Erythroblast (primary cell): Measurements from ENCODE around the gene SERPINH1.

Experiments used
- GATA1 ChIP-seq: IDR thresholded peaks from 2 replicates; pipeline ENCODE4 v1.6.1; 2011; ENCODE audit warnings: low read depth, mild to moderate bottlenecking, control low read depth, low read length, moderate library complexity
- POLR2A ChIP-seq: IDR thresholded peaks from 2 replicates; pipeline ENCODE4 v1.6.1; 2011; ENCODE audit warnings: mild to moderate bottlenecking, low read length

GRCh38 chr11:75522286-75523044 lies 39.6 kb upstream of the SERPINH1 start:
- TF ChIP-seq POLR2A (no peak), GATA1 (no peak)
